ENCODE data around the gene BAAT. TPM values are rescaled to one million over a fixed set of nuclear protein-coding genes. Genes with fewer than 3 reads are reported as not detected.
A peak's percentile ranks its signal among the peaks of the same experiment; 100 is the strongest.

BAAT gene
- total and polyA plus RNA-seq, 2 of the 13 experiments (the other 11 are each of a cell fraction or from before 2014, with no cell fraction given): 0.71 to 7.9 TPM

DNA sequence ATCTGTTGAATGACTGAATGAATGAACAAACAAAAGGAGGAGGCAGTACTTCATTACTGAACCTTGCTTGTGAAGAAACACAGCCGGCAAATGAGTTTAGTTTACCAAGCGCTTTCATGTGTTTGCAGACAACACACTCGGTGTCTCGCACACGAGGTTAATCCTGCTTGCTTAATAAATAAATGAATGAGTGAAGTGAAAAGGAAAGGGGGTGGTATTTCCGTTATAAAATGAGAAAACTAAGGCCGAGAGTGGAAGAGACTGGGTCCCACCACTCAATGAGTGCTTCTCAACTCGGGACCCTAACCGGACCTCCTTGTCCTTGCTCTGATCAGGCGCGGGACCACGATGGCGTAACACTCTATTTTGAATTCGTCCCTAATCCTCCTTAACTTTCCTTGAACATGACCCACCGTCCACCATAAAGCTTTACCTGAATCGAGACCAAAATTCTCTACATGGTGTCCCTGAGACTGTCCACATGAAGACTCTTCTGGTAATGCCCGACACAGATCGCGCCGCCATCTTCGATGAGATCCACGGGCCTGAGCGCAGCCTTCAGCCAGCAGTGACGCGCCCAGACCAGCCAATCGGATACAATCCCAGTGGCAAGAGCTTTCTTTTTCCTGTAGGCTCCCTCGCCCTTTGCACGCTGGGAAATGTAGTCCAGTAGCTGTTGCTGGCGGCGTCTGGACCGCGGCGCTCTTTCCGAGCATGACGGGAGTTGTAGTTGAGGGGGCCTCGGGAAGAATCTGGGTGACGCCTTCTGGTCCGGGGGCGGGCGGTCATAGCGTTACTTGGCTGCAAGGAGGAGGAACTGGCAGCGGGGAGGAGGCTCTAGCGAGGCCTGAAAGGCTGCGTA, 13.5 kb upstream of the BAAT start, which contains the start of the genes MRPL50 and ZNF189 (continued):
- TF ChIP-seq, protein P1, sequence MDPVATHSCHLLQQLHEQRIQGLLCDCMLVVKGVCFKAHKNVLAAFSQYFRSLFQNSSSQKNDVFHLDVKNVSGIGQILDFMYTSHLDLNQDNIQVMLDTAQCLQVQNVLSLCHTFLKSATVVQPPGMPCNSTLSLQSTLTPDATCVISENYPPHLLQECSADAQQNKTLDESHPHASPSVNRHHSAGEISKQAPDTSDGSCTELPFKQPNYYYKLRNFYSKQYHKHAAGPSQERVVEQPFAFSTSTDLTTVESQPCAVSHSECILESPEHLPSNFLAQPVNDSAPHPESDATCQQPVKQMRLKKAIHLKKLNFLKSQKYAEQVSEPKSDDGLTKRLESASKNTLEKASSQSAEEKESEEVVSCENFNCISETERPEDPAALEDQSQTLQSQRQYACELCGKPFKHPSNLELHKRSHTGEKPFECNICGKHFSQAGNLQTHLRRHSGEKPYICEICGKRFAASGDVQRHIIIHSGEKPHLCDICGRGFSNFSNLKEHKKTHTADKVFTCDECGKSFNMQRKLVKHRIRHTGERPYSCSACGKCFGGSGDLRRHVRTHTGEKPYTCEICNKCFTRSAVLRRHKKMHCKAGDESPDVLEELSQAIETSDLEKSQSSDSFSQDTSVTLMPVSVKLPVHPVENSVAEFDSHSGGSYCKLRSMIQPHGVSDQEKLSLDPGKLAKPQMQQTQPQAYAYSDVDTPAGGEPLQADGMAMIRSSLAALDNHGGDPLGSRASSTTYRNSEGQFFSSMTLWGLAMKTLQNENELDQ (CRISPR knock-in tag; IDR thresholded peaks at IDR 0.05; ENCODE audit: borderline replicate concordance): no peak
- TF ChIP-seq KDM5B (CRISPR knock-in tag; IDR thresholded peaks at IDR 0.05; ENCODE audit: borderline replicate concordance) (peak; percentile 44; the same call in 1 of the 2 replicates), HNRNPL (IDR thresholded peaks at IDR 0.05; ENCODE audit: low read depth, low read length) (0 out of 2 replicates have a peak, but pooled peaks have one; percentile 57), ZNF530 (CRISPR knock-in tag; IDR thresholded peaks at IDR 0.05; ENCODE audit: low read depth) (no peak), ZNF263 (CRISPR knock-in tag; IDR thresholded peaks at IDR 0.05) (peak; percentile 50; the same call in 1 of the 2 replicates), NFRKB (IDR thresholded peaks at IDR 0.05) (peak; percentile 84; the same call in 1 of the 2 replicates), CHD2 (IDR thresholded peaks at IDR 0.05; ENCODE audit: low read depth, low read length) (peak; percentile 70), ZNF605 (CRISPR knock-in tag; IDR thresholded peaks at IDR 0.05) (peak; percentile 44; the same call in 1 of the 2 replicates), ELF1 (CRISPR knock-in tag; IDR thresholded peaks at IDR 0.05) (peak; percentile 97), SYNCRIP (IDR thresholded peaks at IDR 0.05; ENCODE audit: insufficient read depth, low read depth, low read length) (no peak), NR2C2 (CRISPR knock-in tag; IDR thresholded peaks at IDR 0.05; ENCODE audit: borderline replicate concordance) (peak; percentile 92), ZNF766 (CRISPR knock-in tag; IDR thresholded peaks at IDR 0.05; ENCODE audit: borderline replicate concordance) (0 out of 2 replicates have a peak, but pooled peaks have one; percentile 31), ZNF556 (CRISPR knock-in tag; IDR thresholded peaks at IDR 0.05; ENCODE audit: borderline replicate concordance) (peak; percentile 44; the same call in 1 of the 2 replicates), CHD4 (IDR thresholded peaks at IDR 0.05; ENCODE audit: borderline replicate concordance, low read length) (peak; percentile 16; the same call in 1 of the 2 replicates), FOXJ3 (CRISPR knock-in tag; IDR thresholded peaks at IDR 0.05; ENCODE audit: borderline replicate concordance) (peak; percentile 54; the same call in 1 of the 2 replicates), ARID2 (CRISPR knock-in tag; IDR thresholded peaks at IDR 0.05; ENCODE audit: borderline replicate concordance) (peak; percentile 51; the same call in 1 of the 2 replicates), IRX3 (CRISPR knock-in tag; IDR thresholded peaks at IDR 0.05; ENCODE audit: borderline replicate concordance, low read depth) (0 out of 2 replicates have a peak, but pooled peaks have one; percentile 71), SMYD3 (CRISPR knock-in tag; IDR thresholded peaks at IDR 0.05) (peak; percentile 92; the same call in 1 of the 2 replicates), ZNF879 (CRISPR knock-in tag; IDR thresholded peaks at IDR 0.05) (peak; percentile 67; the same call in 1 of the 2 replicates)
- TF ChIP-seq, protein P2, sequence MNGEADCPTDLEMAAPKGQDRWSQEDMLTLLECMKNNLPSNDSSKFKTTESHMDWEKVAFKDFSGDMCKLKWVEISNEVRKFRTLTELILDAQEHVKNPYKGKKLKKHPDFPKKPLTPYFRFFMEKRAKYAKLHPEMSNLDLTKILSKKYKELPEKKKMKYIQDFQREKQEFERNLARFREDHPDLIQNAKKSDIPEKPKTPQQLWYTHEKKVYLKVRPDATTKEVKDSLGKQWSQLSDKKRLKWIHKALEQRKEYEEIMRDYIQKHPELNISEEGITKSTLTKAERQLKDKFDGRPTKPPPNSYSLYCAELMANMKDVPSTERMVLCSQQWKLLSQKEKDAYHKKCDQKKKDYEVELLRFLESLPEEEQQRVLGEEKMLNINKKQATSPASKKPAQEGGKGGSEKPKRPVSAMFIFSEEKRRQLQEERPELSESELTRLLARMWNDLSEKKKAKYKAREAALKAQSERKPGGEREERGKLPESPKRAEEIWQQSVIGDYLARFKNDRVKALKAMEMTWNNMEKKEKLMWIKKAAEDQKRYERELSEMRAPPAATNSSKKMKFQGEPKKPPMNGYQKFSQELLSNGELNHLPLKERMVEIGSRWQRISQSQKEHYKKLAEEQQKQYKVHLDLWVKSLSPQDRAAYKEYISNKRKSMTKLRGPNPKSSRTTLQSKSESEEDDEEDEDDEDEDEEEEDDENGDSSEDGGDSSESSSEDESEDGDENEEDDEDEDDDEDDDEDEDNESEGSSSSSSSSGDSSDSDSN (CRISPR knock-in tag; IDR thresholded peaks at IDR 0.05): no peak; the same call in 1 of the 2 replicates
- TF ChIP-seq, protein P3, sequence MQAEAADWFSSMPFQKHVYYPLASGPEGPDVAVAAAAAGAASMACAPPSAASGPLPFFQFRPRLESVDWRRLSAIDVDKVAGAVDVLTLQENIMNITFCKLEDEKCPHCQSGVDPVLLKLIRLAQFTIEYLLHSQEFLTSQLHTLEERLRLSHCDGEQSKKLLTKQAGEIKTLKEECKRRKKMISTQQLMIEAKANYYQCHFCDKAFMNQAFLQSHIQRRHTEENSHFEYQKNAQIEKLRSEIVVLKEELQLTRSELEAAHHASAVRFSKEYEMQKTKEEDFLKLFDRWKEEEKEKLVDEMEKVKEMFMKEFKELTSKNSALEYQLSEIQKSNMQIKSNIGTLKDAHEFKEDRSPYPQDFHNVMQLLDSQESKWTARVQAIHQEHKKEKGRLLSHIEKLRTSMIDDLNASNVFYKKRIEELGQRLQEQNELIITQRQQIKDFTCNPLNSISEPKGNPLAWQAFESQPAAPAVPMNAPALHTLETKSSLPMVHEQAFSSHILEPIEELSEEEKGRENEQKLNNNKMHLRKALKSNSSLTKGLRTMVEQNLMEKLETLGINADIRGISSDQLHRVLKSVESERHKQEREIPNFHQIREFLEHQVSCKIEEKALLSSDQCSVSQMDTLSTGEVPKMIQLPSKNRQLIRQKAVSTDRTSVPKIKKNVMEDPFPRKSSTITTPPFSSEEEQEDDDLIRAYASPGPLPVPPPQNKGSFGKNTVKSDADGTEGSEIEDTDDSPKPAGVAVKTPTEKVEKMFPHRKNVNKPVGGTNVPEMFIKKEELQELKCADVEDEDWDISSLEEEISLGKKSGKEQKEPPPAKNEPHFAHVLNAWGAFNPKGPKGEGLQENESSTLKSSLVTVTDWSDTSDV (CRISPR knock-in tag; IDR thresholded peaks at IDR 0.05): 0 out of 2 replicates have a peak, but pooled peaks have one; percentile 50

Measured in HepG2 (cell line).